GM19324 (cell line): ENCODE data around the gene RFX8.
"Not testable (repeated sequence)": the region's sequence is repeated elsewhere in the genome, so short reads cannot be mapped to it uniquely, and the experiment has no call there.

ENCODE experiments used
- ATAC-seq: cut with Tn5 transposase; IDR thresholded peaks from one replicate; pipeline ENCODE4 v1.9.1; 2021; ENCODE audit warnings: mild to moderate bottlenecking, moderate library complexity; ENCODE audit not compliant: unreplicated experiment, low FRiP score

RFX8 gene

GRCh38 chr2:101446869-101447268 is 28.0 kb downstream of the RFX8 start:
- no peak for ATAC-seq

- ATAC-seq: no peak
Measured at GRCh38 chr2:101442667-101443061, 32.2 kb downstream of the RFX8 start.

GRCh38 chr2:101442042-101442666 is 32.8 kb downstream of the RFX8 start:
- ATAC-seq: no peak

- no peak for ATAC-seq
Measured at GRCh38 chr2:101440127-101440738, 34.7 kb downstream of the RFX8 start.

- ATAC-seq: no peak
Measured at GRCh38 chr2:101439716-101440115, 35.2 kb downstream of the RFX8 start.

GRCh38 chr2:101438555-101438954 is 36.4 kb downstream of the RFX8 start:
- not testable (repeated sequence) for ATAC-seq

- no peak for ATAC-seq
Measured at GRCh38 chr2:101435001-101435862, 39.7 kb downstream of the RFX8 start.

GRCh38 chr2:101433465-101433864 is 41.4 kb downstream of the RFX8 start:
- no peak for ATAC-seq

GRCh38 chr2:101432411-101433181 is 42.3 kb downstream of the RFX8 start:
- no peak for ATAC-seq

GRCh38 chr2:101431486-101431885 is 43.4 kb downstream of the RFX8 start:
- no peak for ATAC-seq

- ATAC-seq: no peak
Measured at GRCh38 chr2:101430156-101430555, 44.8 kb downstream of the RFX8 start.

GRCh38 chr2:101429453-101429852 is 45.5 kb downstream of the RFX8 start:
- ATAC-seq: no peak

GRCh38 chr2:101428422-101429176 is 46.3 kb downstream of the RFX8 start:
- no peak for ATAC-seq

- ATAC-seq: no peak
Measured at GRCh38 chr2:101427743-101428142, 47.2 kb downstream of the RFX8 start.

GRCh38 chr2:101427240-101427639 is 47.7 kb downstream of the RFX8 start:
- ATAC-seq: no peak

GRCh38 chr2:101426822-101427221 is 48.1 kb downstream of the RFX8 start:
- no peak for ATAC-seq

GRCh38 chr2:101420623-101421022 is 54.3 kb downstream of the RFX8 start:
- ATAC-seq: no peak

- no peak for ATAC-seq
Measured at GRCh38 chr2:101419096-101419663, 55.7 kb downstream of the RFX8 start.

- ATAC-seq: no peak
Measured at GRCh38 chr2:101418460-101419095, 56.3 kb downstream of the RFX8 start.
